ENCODE measurements around the gene POLE4.

GRCh38 chr2:74930811-74931486 lies 27.5 kb upstream of the POLE4 start:
- TF ChIP-seq POLR2AphosphoS5 (IDR thresholded peaks at IDR 0.05): no peak
- TF ChIP-seq CTCF (IDR thresholded peaks at IDR 0.05): no peak
- TF ChIP-seq POLR2A (IDR thresholded peaks at IDR 0.05; ENCODE audit: low read depth): no peak
- no peak for TF ChIP-seq EP300 (IDR thresholded peaks at IDR 0.05)
